ENCODE results near the gene COIL. TPM values are rescaled to one million over a fixed set of nuclear protein-coding genes. Genes with fewer than 3 reads are reported as not detected.

Gene COIL
- total RNA-seq, 1 experiment from 2014 or later: 20.7 TPM

DNA sequence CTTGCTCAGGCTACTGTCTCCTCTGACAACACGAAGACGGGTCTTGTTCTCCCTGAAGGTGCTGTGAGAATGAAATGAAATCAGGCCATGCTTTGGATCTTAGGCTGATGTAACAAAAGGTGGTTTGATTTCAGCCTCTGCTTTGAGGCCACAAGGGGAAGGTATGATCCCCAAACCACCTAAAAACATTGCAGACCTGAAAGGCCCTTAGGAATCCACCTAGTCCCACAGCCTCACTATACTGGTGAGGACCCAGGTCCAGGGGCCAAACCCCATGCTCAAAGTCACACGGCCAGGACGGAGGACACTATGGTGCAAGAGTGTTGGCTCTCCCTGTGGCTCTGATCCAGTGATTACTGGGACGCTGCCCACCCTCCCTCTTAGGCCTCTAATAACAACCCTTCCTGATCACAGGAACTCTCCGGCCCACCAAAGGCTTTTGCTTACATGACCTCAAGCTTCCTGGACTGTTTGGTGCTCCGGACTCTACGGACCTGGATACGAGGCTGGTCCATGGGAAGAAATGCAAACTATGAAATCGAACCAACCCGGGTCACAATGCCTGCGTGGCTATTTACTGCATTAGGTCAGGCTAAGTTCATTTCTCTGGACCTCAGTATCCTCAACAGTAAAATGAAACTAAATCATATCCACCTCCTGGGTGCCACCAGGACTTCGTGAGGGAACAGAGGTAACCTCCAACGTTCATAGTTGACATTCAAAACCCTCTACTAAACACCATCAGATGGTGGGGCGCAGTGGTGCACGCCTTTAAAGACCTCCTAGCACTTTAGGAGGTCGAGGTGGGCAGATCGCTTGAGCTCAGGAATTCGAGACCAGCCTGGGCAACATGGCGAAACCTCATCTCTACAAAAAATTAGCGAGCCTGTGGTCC is 48.5 kb downstream of the COIL start:
- peak; percentile 23 for DNase-seq (ENCODE audit: extremely low read depth, low read depth)

DNA sequence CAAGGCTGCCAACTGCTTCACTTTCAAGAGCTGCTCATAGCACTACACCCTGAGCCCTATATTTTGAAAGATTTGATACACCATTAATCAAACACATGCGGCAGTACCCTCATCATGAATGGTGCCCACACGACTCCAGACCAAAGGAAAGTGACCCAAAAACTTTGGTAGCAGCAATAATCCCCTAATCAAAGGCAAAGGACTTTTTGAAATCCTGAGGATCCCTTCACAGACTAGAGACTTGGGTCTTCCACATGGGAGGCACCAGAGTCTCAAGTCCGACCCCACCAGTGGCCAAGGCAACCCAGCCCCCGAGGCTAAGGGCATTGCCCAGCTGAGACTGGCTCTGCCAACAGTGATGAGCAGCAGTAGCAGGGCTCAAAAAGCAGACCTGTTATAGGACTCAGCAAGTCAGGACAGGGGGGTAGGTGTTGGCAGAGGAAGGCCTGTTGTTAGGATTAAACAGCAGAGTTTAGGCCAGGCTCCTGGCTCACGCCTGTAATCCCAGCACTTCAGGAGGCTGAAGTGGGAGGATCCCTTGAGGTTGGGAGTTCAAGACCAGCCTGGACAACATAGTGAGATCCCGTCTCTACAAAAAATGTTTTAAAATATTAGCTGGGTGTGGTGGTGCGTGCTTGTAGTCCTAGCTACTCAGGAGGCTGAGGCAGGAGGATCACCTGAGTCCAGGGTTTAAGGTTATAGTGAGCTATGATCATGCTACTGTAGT is 50.2 kb downstream of the COIL start:
- no peak for DNase-seq (ENCODE audit: extremely low read depth, low read depth)

DNA sequence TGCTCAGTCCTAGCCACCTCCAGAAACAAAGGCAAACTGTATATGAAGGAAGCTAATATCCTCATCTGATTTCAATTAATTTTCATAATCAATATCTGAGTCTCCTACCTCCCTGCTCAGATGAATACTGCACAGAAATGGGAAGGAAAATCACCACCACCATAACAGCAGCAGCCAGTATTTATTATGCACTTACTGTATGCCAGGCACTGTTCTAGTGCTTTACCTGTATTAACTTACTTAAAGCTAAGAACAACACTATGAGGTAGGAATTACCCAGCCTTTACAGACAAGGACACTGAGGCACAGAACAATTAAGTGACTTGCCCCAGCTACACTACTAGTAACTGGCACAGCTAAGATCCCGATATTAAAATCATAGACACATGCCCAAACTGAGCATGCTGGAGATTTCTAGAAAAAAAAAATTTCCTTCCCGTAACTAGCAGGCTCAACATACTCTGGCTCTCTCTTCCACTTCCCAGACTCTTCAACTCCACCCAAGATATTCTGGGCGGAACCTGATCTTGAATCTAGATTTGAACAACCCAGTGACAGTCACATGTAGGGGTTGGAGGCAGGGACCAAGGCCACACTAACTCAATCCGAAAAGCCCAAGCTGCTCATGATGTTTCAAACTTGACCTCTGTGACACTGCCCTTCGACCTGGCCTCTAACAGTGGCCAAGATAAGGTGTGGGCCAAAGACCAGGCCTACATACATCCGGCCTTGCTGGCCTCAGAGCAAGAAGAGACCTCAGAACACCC is 50.9 kb downstream of the COIL start:
- DNase-seq (ENCODE audit: extremely low read depth, low read depth): no peak

DNA sequence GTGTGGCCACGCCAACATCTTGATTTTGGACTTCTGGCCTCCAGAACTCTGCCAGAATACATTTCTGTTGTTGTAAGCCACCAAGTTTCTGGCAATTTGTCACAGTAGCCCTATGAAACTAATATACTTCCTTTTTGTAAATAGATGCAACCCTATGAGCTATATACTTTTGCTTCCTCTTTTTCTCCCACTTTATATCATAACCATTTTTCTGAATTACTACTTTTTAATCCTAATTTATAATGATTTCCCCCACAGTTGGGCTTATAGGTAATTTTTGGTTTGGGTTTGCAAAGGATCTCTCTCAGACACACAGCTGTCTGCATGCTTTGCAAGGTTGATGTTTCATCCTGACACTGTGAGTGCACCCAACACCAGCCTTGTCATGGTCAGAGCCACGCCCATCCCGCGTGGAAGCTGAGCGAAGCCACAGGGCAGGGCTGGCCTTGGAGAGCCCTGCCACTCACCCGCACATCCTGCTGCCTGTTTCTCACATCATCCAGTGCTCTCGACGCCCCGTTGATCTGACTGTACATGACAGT is 52.8 kb downstream of the COIL start:
- DNase-seq (ENCODE audit: extremely low read depth, low read depth): no peak

DNA sequence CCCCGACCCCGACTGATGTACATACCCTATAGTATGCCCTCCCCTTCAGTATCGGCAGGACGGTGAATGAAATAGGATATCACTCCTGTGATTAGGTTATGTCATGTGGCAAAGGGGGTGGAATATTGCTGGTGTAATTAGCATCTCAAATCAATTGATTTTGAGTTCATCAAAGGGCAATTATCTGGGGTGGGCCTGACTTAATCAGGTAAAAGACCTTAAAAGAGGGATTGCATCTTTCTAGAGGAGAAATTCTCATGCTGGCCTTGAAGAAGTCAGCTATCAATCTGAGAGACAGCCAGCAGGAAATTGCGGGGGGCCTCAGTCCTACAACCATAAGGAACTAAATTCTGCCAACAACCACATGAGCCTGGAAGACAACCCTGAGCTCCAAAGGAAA is 57.3 kb downstream of the COIL start:
- DNase-seq (ENCODE audit: extremely low read depth, low read depth): no peak

DNA sequence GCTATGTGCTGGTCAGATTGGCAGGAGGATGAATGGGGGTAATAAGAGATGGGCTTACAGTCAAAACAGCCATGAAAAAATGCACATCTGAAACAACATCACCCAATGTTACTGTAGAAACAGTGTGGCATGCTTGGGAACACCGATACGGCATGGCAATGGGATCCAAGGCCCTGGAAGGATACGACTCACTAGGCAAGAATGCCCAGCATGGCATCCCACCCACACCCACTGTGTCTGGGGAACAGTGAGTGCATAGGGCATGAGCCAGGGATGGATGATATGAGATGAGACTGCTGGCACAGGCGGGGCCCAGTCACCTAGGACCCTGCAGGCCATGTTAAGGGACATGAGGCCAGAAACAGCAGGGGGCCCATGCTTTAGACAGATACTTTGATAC is 58.5 kb downstream of the COIL start:
- DNase-seq (ENCODE audit: extremely low read depth, low read depth): no peak

DNA sequence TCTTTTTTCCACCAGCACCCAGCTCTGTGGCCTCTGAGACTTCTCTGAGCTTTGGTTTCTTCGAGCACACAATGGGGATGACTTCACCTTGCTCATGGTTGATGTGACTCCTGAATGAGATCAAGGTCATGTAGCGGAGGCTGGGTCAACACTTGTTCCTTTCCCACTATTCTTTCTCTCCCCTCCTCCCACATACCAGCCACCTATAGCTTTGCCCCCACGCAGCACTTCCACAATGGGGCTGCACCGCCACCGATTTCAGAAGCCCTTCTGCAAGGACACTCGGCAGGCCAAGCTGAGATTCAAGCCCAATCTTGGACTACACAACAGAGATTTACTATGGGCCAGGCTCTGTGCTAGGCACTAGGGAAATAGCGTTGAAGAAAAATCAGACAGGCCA is 61.4 kb downstream of the COIL start:
- no peak for DNase-seq (ENCODE audit: extremely low read depth, low read depth)

DNA sequence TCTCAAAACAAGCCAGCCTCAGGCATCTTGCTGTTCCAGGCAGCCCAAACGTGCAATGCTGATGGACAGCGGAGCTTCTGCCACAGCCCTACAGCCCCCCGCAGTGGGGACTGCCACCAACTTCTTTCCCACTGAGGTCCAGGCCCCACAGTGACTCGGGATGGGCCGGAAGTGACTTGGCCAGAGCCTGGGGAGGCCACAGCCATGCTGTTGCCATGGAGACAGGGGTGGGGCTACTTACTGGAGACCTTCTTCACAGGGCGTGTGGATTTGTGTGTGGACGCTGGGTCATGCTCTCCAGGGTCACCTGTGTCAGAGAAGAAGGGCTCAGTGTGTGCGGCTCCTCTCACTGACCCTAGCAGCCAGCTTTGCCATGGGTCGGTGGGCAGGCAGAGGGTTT is 62.0 kb downstream of the COIL start:
- no peak for DNase-seq (ENCODE audit: extremely low read depth, low read depth)

DNA sequence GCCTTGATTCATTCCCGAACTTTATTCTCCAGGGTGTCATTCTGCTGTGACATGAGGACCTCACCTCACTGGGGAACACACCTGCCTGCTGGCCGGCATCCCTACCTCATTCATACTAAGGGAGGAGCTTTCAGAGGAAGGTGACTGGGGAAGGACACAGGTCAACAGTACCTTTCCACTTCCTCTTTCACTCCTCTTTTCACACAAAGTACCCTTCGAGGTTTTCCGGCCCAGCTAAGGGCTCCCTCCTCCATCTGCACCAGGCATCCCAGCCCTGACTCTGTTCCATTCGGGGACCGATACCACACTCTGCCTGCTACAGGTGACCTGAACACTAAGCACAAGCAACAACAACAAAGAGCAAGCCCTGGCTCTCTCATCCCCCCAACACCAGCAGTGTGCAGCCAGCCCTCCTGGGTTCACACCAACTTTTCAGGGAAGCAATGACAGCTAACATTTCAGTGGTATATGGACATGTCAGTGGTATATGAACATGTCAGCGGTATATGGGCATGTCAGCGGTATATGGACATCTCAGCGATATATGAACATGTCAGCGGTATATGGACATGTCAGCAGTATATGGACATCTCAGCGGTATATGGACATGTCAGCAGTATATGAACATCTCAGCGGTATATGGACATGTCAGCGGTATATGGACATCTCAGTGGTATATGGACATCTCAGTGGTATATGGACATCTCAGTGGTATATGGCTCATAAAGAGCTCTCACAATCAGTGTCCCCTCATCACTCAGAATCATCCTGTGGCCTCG is 63.0 kb downstream of the COIL start:
- DNase-seq (ENCODE audit: extremely low read depth, low read depth): no peak

DNA sequence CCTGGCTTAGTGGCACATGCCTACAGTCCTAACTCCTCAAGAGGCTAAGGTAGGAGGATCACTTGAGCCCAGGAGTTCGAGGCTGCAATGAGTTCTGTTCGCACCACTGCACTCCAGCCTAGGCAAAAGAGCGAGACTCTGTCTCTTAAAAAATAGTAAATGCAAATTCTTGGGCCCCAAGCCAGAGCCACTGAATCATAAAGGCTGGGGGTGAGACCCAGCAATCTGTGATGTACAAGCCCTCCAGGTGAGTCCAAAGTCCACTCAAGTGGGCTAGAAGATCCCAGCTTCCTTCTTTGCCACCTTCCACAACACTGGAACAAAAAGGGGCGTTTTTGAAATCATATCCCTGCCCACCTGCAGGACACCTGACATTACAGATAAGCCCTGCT is 63.9 kb downstream of the COIL start:
- no peak for DNase-seq (ENCODE audit: extremely low read depth, low read depth)

DNA sequence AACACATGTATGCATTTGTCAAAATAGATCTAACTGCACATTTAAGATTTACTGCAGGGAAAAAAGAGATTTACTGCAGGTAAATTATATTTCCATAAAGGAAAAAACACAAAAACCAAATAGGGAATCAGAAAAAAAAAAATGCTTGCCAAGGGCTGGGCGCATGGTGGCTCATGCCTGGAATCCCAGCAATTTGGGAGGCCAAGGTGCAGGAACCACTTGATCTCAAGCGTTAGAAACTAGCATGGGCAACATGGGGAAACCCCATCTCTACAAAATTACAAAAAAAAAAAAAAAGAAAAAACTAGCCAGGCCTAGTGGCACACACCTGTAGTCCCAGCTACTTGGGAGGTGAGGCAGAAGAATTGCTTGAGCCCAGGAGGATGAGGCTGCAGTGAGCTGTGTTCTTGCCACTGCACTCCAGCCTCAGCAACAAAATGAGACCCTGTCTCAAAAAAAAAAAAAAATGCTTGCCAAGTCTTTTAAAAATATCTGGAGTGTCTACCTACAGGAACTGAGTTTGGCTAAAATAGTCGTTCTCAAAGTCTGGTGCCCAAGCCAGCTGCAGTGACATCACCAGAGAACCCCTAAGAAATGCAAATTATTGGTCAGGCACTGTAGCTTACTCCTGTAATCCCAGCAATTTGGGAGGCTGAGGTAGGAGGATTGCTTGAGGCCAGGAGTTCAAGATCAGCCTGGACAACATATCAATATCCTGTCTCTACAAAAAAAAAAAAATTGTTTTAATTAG is 64.5 kb downstream of the COIL start:
- DNase-seq (ENCODE audit: extremely low read depth, low read depth): no peak

DNA sequence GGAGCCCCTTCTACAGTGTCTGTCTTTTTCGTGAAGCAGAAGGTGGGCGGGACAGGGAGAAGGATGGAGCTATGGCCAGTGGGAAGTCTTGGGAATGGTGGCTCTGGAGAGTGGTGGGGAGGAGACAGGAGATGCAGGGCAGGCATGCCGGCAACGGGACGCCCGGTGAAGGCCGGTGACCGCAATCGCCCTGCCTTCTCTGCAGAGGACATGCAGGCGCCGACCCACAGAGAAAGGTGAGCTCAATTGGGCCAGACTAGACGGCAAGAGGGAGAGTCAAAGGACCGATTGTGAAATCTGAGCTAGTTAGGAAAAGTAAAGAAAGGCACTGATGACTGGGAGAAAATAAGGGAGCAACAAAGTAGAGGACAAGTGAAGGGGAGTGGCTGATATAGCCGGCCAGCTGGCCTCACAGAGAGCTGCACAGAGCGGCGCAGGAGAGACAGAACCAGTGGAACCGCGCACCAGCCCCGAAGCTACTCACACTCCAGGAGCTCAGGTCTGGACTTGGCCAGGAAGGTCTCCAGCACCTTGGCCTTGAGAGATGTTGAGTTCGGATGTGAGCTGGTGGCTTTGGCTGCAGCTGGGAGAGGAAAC is 65.9 kb downstream of the COIL start:
- DNase-seq (ENCODE audit: extremely low read depth, low read depth): no peak

DNA sequence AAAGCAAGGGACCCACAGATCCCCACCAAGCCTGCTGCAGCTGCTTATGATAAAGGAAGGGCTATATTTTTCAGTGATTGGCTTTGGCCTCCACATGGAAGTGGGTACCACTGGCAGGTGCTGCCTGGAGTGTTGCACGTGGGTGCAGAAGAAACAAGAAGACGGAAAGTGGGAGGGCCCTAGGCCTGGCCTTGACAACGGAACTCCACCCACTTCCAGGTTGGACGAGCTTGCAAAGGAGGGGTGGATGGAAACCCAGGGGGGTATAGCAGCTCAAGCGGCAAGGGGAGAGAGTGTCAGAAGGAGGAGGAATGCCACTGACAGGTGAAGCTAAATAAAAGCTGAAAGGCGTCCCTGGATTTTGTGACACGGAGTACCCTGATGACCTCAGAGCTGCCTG is 67.3 kb downstream of the COIL start:
- DNase-seq (ENCODE audit: extremely low read depth, low read depth): no peak

DNA sequence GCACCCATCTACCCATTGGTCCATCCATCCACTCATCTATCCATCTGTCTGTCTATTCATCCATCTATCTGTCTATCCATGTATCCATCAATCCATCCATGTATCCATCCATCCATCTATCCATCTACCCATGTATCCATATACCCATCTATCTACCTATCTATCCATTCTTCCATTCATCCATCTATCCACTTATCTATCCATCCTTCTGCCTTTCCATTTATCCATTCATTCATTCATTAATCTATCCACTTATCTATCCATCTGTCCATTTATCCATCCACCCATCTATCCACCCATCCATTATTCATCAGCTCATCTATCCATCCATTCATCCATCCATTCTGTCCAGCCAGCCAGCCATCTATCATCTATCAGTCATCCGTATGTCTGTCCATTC is 68.5 kb downstream of the COIL start:
- no peak for DNase-seq (ENCODE audit: extremely low read depth, low read depth)

DNA sequence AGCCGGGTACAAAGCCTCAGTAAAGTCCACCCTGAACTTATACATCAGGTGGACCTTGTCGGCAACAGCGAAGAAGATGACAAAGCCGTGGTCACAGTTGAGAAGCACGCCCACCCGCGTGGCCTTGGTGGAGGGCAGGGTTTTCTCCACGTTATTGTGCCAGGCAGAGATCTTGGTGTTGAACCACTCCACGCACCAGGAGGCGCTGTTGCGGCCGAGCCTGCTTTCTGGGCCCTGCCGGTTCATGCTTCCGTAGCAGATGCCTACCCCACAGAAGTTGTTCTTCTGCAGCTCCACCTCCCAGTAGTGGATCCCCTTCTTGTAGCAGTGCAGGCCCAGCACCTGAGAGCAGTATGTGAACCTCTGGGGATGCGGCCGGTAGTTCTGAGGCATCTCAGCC is 69.1 kb downstream of the COIL start:
- DNase-seq (ENCODE audit: extremely low read depth, low read depth): no peak

DNA sequence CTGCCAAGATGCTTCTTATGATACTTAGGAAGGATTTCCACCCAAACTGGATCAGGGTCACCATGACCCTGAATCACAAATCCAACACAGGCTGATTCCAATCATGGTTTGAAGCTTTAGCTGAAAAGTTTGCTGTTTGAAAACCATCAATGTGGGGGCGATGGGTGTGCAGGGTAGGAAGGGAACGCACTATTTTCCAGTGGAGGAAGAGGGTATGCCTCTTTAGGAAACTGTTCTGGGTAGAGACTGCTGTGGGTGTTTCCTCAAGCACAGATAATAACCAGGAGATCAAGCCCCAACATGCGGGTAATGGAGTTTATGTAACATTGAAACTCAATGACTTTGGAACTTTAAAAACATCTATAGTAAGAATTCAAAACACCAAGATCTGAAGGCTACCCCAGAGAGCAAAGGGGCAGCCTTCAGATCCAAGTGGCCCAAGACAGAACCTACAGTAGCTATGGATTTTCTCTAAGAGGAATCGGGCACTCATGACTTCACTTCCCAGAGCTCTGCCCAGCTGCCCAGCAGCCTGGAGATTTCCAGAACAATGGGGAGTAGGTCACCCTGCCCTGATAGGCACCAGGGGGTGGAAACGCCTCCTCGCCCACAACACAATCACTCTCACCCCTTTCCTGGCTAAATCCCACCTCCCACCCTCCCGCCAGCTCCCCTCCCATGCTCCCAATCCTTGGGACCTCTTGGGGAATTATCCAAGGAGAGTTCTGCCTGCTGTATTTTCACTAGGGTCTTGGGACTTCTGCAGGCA is 69.8 kb downstream of the COIL start:
- DNase-seq (ENCODE audit: extremely low read depth, low read depth): no peak

DNA sequence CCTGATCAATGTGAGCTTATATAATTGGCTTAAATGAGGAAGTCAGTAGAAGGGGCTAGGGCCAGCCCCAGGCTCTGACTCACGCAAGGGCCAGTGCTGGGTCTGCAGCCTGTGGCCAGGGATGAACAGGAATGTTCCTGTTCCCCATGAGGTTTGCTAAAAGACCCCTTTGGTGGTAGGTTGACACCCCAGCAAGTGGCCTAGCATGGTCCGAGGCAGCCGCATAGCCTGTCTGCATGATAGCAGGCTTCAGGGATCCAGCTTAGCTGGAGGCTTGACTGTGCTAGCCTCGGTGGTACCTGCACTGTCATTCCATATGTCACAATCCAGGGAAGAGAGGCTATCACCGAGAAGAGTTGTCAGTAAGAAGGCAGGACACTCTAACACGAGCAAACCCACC is 70.5 kb downstream of the COIL start:
- no peak for DNase-seq (ENCODE audit: extremely low read depth, low read depth)
